ENCODE results near the gene HMGA1. TPM values are rescaled to one million over a fixed set of nuclear protein-coding genes. Genes with fewer than 3 reads are reported as not detected.
A peak's percentile ranks its signal among the peaks of the same experiment; 100 is the strongest.

Gene HMGA1
- total and polyA plus RNA-seq, 4 experiments from 2014 or later = 25.4 to 77.5 (median 57.8) TPM

- intact Hi-C loops (cut with micrococcal nuclease) = loop anchor here (1.0 to 5.0 kb wide), 7 partner anchors 12 to 1264 kb away; partner anchors contain the start of genes ILRUN, NUDT3, SMIM29 and UQCC2
- peak; percentile 79 to 89 (median 81) for DNase-seq
- POLR2A ChIA-PET (ENCODE audit: partially characterized antibody) = interaction anchor here (0.8 to 2.2 kb wide), 19 partner anchors 9 to 1264 kb away, joined by 3 to 140 read pairs (median 5); partner anchors contain the start of genes BLTP3A, NUDT3, RPS10 and SMIM29
- H3K27ac ChIP-seq (ENCODE audit: low read depth, low read length) = peak overlapping the region; percentile 97
- Mint-ChIP-seq H3K36me3 (peaks cover 3 to 14% of the 10 kb centered on the region in 2 donors), H3K4me1 (peaks cover 14 to 45% (median 27%) of the 10 kb centered on the region in 4 donors), H3K4me3 (peak overlapping the region; percentile 91 to 99 (median 94)), H3K27me3 (no peaks in the 10 kb centered on the region), H3K9me3 (no peaks in the 10 kb centered on the region), H3K27ac (peak overlapping the region; percentile 97 to 100 (median 99))
- H3K36me3 ChIP-seq (ENCODE audit: insufficient read depth, low read length) = peaks cover 5% of the 10 kb centered on the region
- peak overlapping the region; percentile 57 to 79 for H3K4me3 ChIP-seq (ENCODE audit: low read length in 2 of 2)
- H3K27me3 ChIP-seq (ENCODE audit: insufficient read depth, low read length) = no peaks in the 10 kb centered on the region
- H3K4me1 ChIP-seq (ENCODE audit: insufficient read depth, low read length) = peaks cover 28% of the 10 kb centered on the region
- CTCF ChIA-PET (ENCODE audit: partially characterized antibody) = interaction anchor here (1.0 to 2.3 kb wide), 3 partner anchors 13 to 373 kb away, joined by 4 to 12 read pairs (median 6); partner anchors contain the start of gene SMIM29
- no peaks in the 10 kb centered on the region for H3K9me3 ChIP-seq (ENCODE audit: control insufficient read depth in 1 of 2, low read length in 2 of 2)
These were observed 586 bp upstream of the HMGA1 start for GRCh38 chr6:34236131-34236442.

- CTCF ChIA-PET (ENCODE audit: partially characterized antibody) = interaction anchor here (0.9 to 2.3 kb wide), 6 partner anchors 11 to 371 kb away, joined by 3 to 12 read pairs (median 4); partner anchors contain the start of gene SMIM29
- peak overlapping the region; percentile 97 for H3K27ac ChIP-seq (ENCODE audit: low read depth, low read length)
- peak overlapping the region in 1 of 2 donors; percentile 79 for H3K4me3 ChIP-seq (ENCODE audit: low read length in 2 of 2)
- H3K4me3 Mint-ChIP-seq = peak overlapping the region in 1 of 8 donors; percentile 90
- POLR2A ChIA-PET (ENCODE audit: partially characterized antibody) = interaction anchor here (0.6 to 2.2 kb wide), 24 partner anchors 7 to 1636 kb away, joined by 3 to 140 read pairs (median 4); partner anchors contain the start of genes NUDT3, RPS10, SMIM29 and SNRPC
- H3K36me3 Mint-ChIP-seq = peaks cover 9 to 26% of the 10 kb centered on the region in 2 donors
- H3K27me3 ChIP-seq (ENCODE audit: insufficient read depth, low read length) = no peaks in the 10 kb centered on the region
- H3K9me3 Mint-ChIP-seq = no peaks in the 10 kb centered on the region
- DNase-seq = peak in 4 of 5 donors; percentile 29 to 36 (median 34)
- peaks cover 37% of the 10 kb centered on the region for H3K4me1 ChIP-seq (ENCODE audit: insufficient read depth, low read length)
- peaks cover 15 to 58% (median 35%) of the 10 kb centered on the region in 4 donors for H3K4me1 Mint-ChIP-seq
- peak overlapping the region in 1 of 7 donors; percentile 100 for H3K27ac Mint-ChIP-seq
- peaks cover 17% of the 10 kb centered on the region for H3K36me3 ChIP-seq (ENCODE audit: insufficient read depth, low read length)
- H3K9me3 ChIP-seq (ENCODE audit: control insufficient read depth in 1 of 2, low read length in 2 of 2) = no peaks in the 10 kb centered on the region
- intact Hi-C loops (cut with micrococcal nuclease) = loop anchor here (2.0 to 5.0 kb wide), 4 partner anchors 155 to 1265 kb away; partner anchors contain the start of genes ILRUN, NUDT3 and UQCC2
- no peaks in the 10 kb centered on the region for H3K27me3 Mint-ChIP-seq
These were observed 646 bp downstream of the HMGA1 start for GRCh38 chr6:34237316-34237721.

- POLR2A ChIA-PET (ENCODE audit: partially characterized antibody) = interaction anchor here (0.7 to 2.2 kb wide), 10 partner anchors 10 to 427 kb away, joined by 3 to 140 read pairs (median 14); partner anchors contain the start of genes NUDT3, RPS10 and SMIM29
- peaks cover 23% of the 10 kb centered on the region for H3K36me3 ChIP-seq (ENCODE audit: insufficient read depth, low read length)
- CTCF ChIA-PET (ENCODE audit: partially characterized antibody) = interaction anchor here (1.3 to 2.3 kb wide), 3 partner anchors 11 to 14 kb away, joined by 4 to 12 read pairs (median 5); partner anchors contain the start of gene SMIM29
- Mint-ChIP-seq H3K4me3 (peak overlapping the region; percentile 84 to 90 (median 88)), H3K4me1 (peaks cover 19 to 64% (median 39%) of the 10 kb centered on the region in 4 donors), H3K27me3 (no peaks in the 10 kb centered on the region), H3K9me3 (no peaks in the 10 kb centered on the region), H3K27ac (peak overlapping the region; percentile 83 to 94 (median 91)), H3K36me3 (peaks cover 16 to 32% of the 10 kb centered on the region in 2 donors)
- H3K4me1 ChIP-seq (ENCODE audit: insufficient read depth, low read length) = peaks cover 44% of the 10 kb centered on the region
- no peaks in the 10 kb centered on the region for H3K27me3 ChIP-seq (ENCODE audit: insufficient read depth, low read length)
- no peaks in the 10 kb centered on the region for H3K9me3 ChIP-seq (ENCODE audit: control insufficient read depth in 1 of 2, low read length in 2 of 2)
- intact Hi-C loops (cut with micrococcal nuclease) = loop anchor here (2.0 to 5.0 kb wide), 4 partner anchors 155 to 1266 kb away; partner anchors contain the start of genes ILRUN, NUDT3 and UQCC2
- H3K4me3 ChIP-seq (ENCODE audit: low read length in 2 of 2) = peak overlapping the region; percentile 63 to 65
- DNase-seq = peak; percentile 70 to 85 (median 75)
- H3K27ac ChIP-seq (ENCODE audit: low read depth, low read length) = peak overlapping the region; percentile 75
These were observed 1.3 kb downstream of the HMGA1 start for GRCh38 chr6:34237722-34238584.

GRCh38 chr6:34238585-34239499, 2.2 kb downstream of the HMGA1 start:
- Histone ChIP-seq H3K36me3 (ENCODE audit: insufficient read depth, low read length) (peaks cover 31% of the 10 kb centered on the region), H3K4me3 (ENCODE audit: low read length in 2 of 2) (peak overlapping the region; percentile 63 to 65), H3K27me3 (ENCODE audit: insufficient read depth, low read length) (no peaks in the 10 kb centered on the region), H3K4me1 (ENCODE audit: insufficient read depth, low read length) (peaks cover 52% of the 10 kb centered on the region), H3K27ac (ENCODE audit: low read depth, low read length) (peak overlapping the region; percentile 75), H3K9me3 (ENCODE audit: control insufficient read depth in 1 of 2, low read length in 2 of 2) (no peaks in the 10 kb centered on the region)
- Mint-ChIP-seq H3K27ac (peak overlapping the region; percentile 83 to 94 (median 91)), H3K36me3 (peaks cover 17 to 41% of the 10 kb centered on the region in 2 donors), H3K9me3 (no peaks in the 10 kb centered on the region), H3K4me1 (peaks cover 26 to 70% (median 47%) of the 10 kb centered on the region in 4 donors), H3K4me3 (peak overlapping the region; percentile 78 to 90 (median 86)), H3K27me3 (no peaks in the 10 kb centered on the region)
- intact Hi-C loops (cut with micrococcal nuclease) = loop anchor here (5.0 kb wide), 3 partner anchors 458 to 1267 kb away; partner anchors contain the start of genes ILRUN and UQCC2
- no peak for DNase-seq
- ChIA-PET CTCF (ENCODE audit: partially characterized antibody) (no interaction called here), POLR2A (ENCODE audit: partially characterized antibody) (interaction anchor here (0.7 kb wide), 1 partner anchor 9 kb away, joined by 3 read pairs; no protein-coding TSS in a partner anchor)

- peaks cover 36% of the 10 kb centered on the region for H3K36me3 ChIP-seq (ENCODE audit: insufficient read depth, low read length)
- peaks cover 26 to 64% (median 42%) of the 10 kb centered on the region in 4 donors for H3K4me1 Mint-ChIP-seq
- DNase-seq = no peak
- H3K27me3 ChIP-seq (ENCODE audit: insufficient read depth, low read length) = no peaks in the 10 kb centered on the region
- intact Hi-C loops (cut with micrococcal nuclease) = loop anchor here (5.0 kb wide), 3 partner anchors 458 to 1267 kb away; partner anchors contain the start of genes ILRUN and UQCC2
- POLR2A ChIA-PET (ENCODE audit: partially characterized antibody) = no interaction called here
- peaks cover 17 to 44% of the 10 kb centered on the region in 2 donors for H3K36me3 Mint-ChIP-seq
- H3K9me3 Mint-ChIP-seq = no peaks in the 10 kb centered on the region
- H3K27ac ChIP-seq (ENCODE audit: low read depth, low read length) = no peak overlapping the region
- peak overlapping the region in 6 of 7 donors; percentile 29 to 92 (median 74) for H3K27ac Mint-ChIP-seq
- no peaks in the 10 kb centered on the region for H3K9me3 ChIP-seq (ENCODE audit: control insufficient read depth in 1 of 2, low read length in 2 of 2)
- no peak overlapping the region for H3K4me3 ChIP-seq (ENCODE audit: low read length in 2 of 2)
- H3K4me3 Mint-ChIP-seq = peak overlapping the region in 6 of 8 donors; percentile 8 to 87 (median 24)
- peaks cover 56% of the 10 kb centered on the region for H3K4me1 ChIP-seq (ENCODE audit: insufficient read depth, low read length)
- CTCF ChIA-PET (ENCODE audit: partially characterized antibody) = interaction anchor here (0.9 kb wide), 1 partner anchor 56 kb away, joined by 3 read pairs; no protein-coding TSS in a partner anchor
- no peaks in the 10 kb centered on the region for H3K27me3 Mint-ChIP-seq
These were observed 2.8 kb downstream of the HMGA1 start for GRCh38 chr6:34239500-34239825.

- peaks cover 17 to 47% of the 10 kb centered on the region in 2 donors for H3K36me3 Mint-ChIP-seq
- peak overlapping the region in 6 of 7 donors; percentile 25 to 92 (median 86) for H3K27ac Mint-ChIP-seq
- no peaks in the 10 kb centered on the region for H3K9me3 Mint-ChIP-seq
These were observed 3.2 kb downstream of the HMGA1 start for GRCh38 chr6:34239893-34240292.

More at GRCh38 chr6:34239893-34240292, 3.2 kb downstream of the HMGA1 start:
- Mint-ChIP-seq H3K4me3 (peak overlapping the region in 1 of 8 donors; percentile 38), H3K27me3 (no peaks in the 10 kb centered on the region), H3K4me1 (peaks cover 26 to 63% (median 42%) of the 10 kb centered on the region in 4 donors)
- ChIA-PET CTCF (ENCODE audit: partially characterized antibody) (interaction anchor here (0.8 to 0.9 kb wide), 2 partner anchors 9 to 57 kb away, joined by 3 read pairs; partner anchors contain the start of gene SMIM29), POLR2A (ENCODE audit: partially characterized antibody) (interaction anchor here (0.8 to 1.1 kb wide), 2 partner anchors 10 to 16 kb away, joined by 5 read pairs; partner anchors contain the start of gene SMIM29)
- intact Hi-C loops (cut with micrococcal nuclease) = loop anchor here (5.0 kb wide), 3 partner anchors 457 to 1268 kb away; partner anchors contain the start of genes ILRUN and UQCC2
- H3K27me3 ChIP-seq (ENCODE audit: insufficient read depth, low read length) = no peaks in the 10 kb centered on the region
- peaks cover 36% of the 10 kb centered on the region for H3K36me3 ChIP-seq (ENCODE audit: insufficient read depth, low read length)
- DNase-seq = no peak
- peaks cover 56% of the 10 kb centered on the region for H3K4me1 ChIP-seq (ENCODE audit: insufficient read depth, low read length)
- no peak overlapping the region for H3K27ac ChIP-seq (ENCODE audit: low read depth, low read length)
- H3K9me3 ChIP-seq (ENCODE audit: control insufficient read depth in 1 of 2, low read length in 2 of 2) = no peaks in the 10 kb centered on the region
- no peak overlapping the region for H3K4me3 ChIP-seq (ENCODE audit: low read length in 2 of 2)

Measured in CD4-positive, alpha-beta memory T cell (primary cell).